Smooth muscle cell (in vitro differentiated cells): ENCODE measurements around the gene RAP2C. TPM values are rescaled to one million over a fixed set of nuclear protein-coding genes. Genes with fewer than 3 reads are reported as not detected.
A peak's percentile ranks its signal among the peaks of the same experiment; 100 is the strongest.

Experiments used
- DNase-seq: peaks from one replicate; lab custom pipeline; 2025; ENCODE audit not compliant: unreplicated experiment; lab: John Stamatoyannopoulos, UW
- H2AFZ ChIP-seq: fragments of 200-600 bp; sonication (generic); 2 replicates; pipeline ENCODE4 v1.6.0; 2016; ENCODE audit warnings: antibody characterized with exemption, low read depth, mild to moderate bottlenecking
- H3F3A ChIP-seq: fragments of 200-600 bp; sonication (generic); 2 replicates; pipeline ENCODE4 v1.6.0; 2017; ENCODE audit warnings: antibody characterized with exemption, low read depth
- H3K27ac ChIP-seq: fragments of 200-600 bp; sonication (generic); 2 replicates; pipeline ENCODE4 v1.5.1; 2016; ENCODE audit warnings: low read depth, mild to moderate bottlenecking
- H3K27me3 ChIP-seq: fragments of 200-600 bp; sonication (generic); 2 replicates; pipeline ENCODE4 v1.6.1; 2016; ENCODE audit warnings: low read depth, mild to moderate bottlenecking
- H3K36me3 ChIP-seq: fragments of 200-600 bp; sonication (generic); 2 replicates; pipeline ENCODE4 v1.5.1; 2016; ENCODE audit warnings: low read depth
- H3K4me1 ChIP-seq: fragments of 200-600 bp; sonication (generic); 2 replicates; pipeline ENCODE4 v1.5.1; 2016; ENCODE audit warnings: low read depth
- H3K4me2 ChIP-seq: fragments of 200-600 bp; sonication (generic); 2 replicates; pipeline ENCODE4 v1.6.0; 2016; ENCODE audit warnings: mild to moderate bottlenecking
- H3K4me3 ChIP-seq: fragments of 200-600 bp; sonication (generic); 2 replicates; pipeline ENCODE4 v1.5.1; 2016; ENCODE audit warnings: mild to moderate bottlenecking
- H3K79me2 ChIP-seq: fragments of 200-600 bp; sonication (generic); 2 replicates; pipeline ENCODE4 v1.6.0; 2016; ENCODE audit warnings: low read depth, mild to moderate bottlenecking
- H3K9ac ChIP-seq: fragments of 200-600 bp; sonication (generic); 2 replicates; pipeline ENCODE4 v1.6.0; 2016; ENCODE audit warnings: low read depth
- H3K9me3 ChIP-seq: fragments of 200-600 bp; sonication (generic); replicated peaks from 2 replicates; pipeline ENCODE4 v1.5.1; 2016; ENCODE audit warnings: low read depth
- H4K20me1 ChIP-seq: fragments of 200-600 bp; sonication (generic); 2 replicates; pipeline ENCODE4 v1.6.0; 2016; ENCODE audit warnings: low read depth
- WGBS: methylation state at CpG from one replicate; pipeline ENCODE4 v1.1.7; 2016; ENCODE audit warnings: low lambda C conversion rate; 5-methylcytosine and 5-hydroxymethylcytosine counted together
- polyA plus RNA-seq: library from polyadenylated mRNA; unstranded; fragments of >200 nt; fragmentation: Nextera tagmentation; extraction: Ambion mirVana; gene quantifications from 2 replicates; pipeline ENCODE4 v1.2.1, GENCODE V29; 2016
- total RNA-seq: library from RNA; depleted of rRNA; stranded (reverse); fragments of >200 nt; gene quantifications from 2 replicates; pipeline ENCODE4 v1.2.3, GENCODE V29; 2014
- TF ChIP-seq, protein P1 (sequence below): fragments of 200-600 bp; sonication (generic); IDR thresholded peaks from 2 replicates; pipeline ENCODE4 v1.5.1; 2017; ENCODE audit warnings: borderline replicate concordance, mild to moderate bottlenecking, antibody characterized with exemption; ENCODE audit not compliant: insufficient read depth, poor library complexity, severe bottlenecking

The RAP2C gene
- total and polyA plus RNA-seq, 2 experiments from 2014 or later: 21.3 to 59.2 TPM

DNA sequence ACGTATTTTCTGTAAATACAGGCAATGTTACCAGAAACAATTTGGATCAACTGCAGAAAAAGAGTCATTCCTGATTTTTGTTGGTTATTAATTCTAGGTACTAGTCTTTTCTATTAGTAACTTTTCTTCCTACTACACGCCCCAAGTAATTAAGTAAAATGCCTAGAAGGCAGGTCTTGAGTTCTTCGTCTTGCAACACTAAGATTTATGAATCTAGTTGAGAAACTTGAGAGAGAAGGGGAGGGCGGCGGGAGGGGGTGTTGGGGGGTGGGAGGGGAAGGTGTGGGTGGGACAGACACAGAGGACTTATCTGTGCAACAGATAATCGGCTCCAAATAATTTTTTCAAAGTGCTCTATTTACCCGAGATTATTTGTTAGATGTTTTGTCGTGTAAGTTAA, 3.0 kb downstream of the RAP2C start:
- Histone ChIP-seq H3K4me3 (peak overlapping the region; percentile 63), H3K9me3 (no peaks in the 10 kb centered on the region), H3K4me2 (peak overlapping the region; percentile 89), H3K27ac (peak overlapping the region; percentile 95), H3F3A (no peaks in the 10 kb centered on the region), H3K79me2 (peaks cover 51% of the 10 kb centered on the region), H4K20me1 (peaks cover 46% of the 10 kb centered on the region), H3K9ac (peak overlapping the region; percentile 95), H3K4me1 (peaks cover 6% of the 10 kb centered on the region), H3K36me3 (peaks cover 8% of the 10 kb centered on the region), H3K27me3 (no peaks in the 10 kb centered on the region), H2AFZ (no peak overlapping the region)
- TF ChIP-seq, protein P1, sequence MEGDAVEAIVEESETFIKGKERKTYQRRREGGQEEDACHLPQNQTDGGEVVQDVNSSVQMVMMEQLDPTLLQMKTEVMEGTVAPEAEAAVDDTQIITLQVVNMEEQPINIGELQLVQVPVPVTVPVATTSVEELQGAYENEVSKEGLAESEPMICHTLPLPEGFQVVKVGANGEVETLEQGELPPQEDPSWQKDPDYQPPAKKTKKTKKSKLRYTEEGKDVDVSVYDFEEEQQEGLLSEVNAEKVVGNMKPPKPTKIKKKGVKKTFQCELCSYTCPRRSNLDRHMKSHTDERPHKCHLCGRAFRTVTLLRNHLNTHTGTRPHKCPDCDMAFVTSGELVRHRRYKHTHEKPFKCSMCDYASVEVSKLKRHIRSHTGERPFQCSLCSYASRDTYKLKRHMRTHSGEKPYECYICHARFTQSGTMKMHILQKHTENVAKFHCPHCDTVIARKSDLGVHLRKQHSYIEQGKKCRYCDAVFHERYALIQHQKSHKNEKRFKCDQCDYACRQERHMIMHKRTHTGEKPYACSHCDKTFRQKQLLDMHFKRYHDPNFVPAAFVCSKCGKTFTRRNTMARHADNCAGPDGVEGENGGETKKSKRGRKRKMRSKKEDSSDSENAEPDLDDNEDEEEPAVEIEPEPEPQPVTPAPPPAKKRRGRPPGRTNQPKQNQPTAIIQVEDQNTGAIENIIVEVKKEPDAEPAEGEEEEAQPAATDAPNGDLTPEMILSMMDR: no peak
- 32% methylated on average over 8 of the region's 8 CpGs for WGBS
- no peak for DNase-seq

DNA sequence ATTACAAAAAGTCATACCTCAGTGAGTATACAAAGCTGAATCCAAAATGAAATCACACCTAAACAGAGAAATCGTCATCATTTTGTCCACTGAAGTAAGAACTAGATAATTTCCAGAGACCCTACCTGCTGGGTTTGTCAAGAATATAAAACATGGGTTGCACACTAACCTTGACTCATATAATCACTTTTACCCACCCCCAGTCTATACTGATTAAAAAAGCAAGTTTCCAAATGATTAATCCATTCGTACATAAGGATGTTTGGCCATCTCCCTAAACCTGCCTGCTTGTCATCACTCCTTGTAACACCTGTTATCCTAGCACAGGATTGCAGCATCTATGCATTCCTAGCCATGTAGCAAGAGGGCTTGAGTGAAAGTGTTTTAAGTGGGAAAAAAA, 4.7 kb downstream of the RAP2C start:
- no peak overlapping the region for H2AFZ ChIP-seq
- H3K9me3 ChIP-seq: no peaks in the 10 kb centered on the region
- DNase-seq: no peak
- peaks cover 8% of the 10 kb centered on the region for H3K36me3 ChIP-seq
- H3K79me2 ChIP-seq: peaks cover 51% of the 10 kb centered on the region
- no peaks in the 10 kb centered on the region for H3F3A ChIP-seq
- H3K27ac ChIP-seq: no peak overlapping the region
- no peaks in the 10 kb centered on the region for H3K27me3 ChIP-seq
- H3K4me2 ChIP-seq: peak overlapping the region; percentile 89
- WGBS: 79% methylated on average over 2 of the region's 2 CpGs
- peaks cover 57% of the 10 kb centered on the region for H4K20me1 ChIP-seq
- no peak overlapping the region for H3K9ac ChIP-seq
- peak overlapping the region; percentile 63 for H3K4me3 ChIP-seq
- TF ChIP-seq, protein P1: no peak
- peaks cover 6% of the 10 kb centered on the region for H3K4me1 ChIP-seq

GRCh38 chrX:132209527-132209926, 9.7 kb downstream of the RAP2C start:
- Histone ChIP-seq H3K27me3 (no peaks in the 10 kb centered on the region), H3K27ac (no peak overlapping the region), H3K9ac (no peak overlapping the region), H3K4me2 (no peak overlapping the region), H3K79me2 (peaks cover 50% of the 10 kb centered on the region), H3K36me3 (peaks cover 15% of the 10 kb centered on the region), H3K4me1 (no peaks in the 10 kb centered on the region), H4K20me1 (peaks cover 70% of the 10 kb centered on the region), H3K9me3 (no peaks in the 10 kb centered on the region), H3K4me3 (no peak overlapping the region), H2AFZ (no peak overlapping the region), H3F3A (no peaks in the 10 kb centered on the region)
- TF ChIP-seq, protein P1: no peak
- DNase-seq: no peak

DNA sequence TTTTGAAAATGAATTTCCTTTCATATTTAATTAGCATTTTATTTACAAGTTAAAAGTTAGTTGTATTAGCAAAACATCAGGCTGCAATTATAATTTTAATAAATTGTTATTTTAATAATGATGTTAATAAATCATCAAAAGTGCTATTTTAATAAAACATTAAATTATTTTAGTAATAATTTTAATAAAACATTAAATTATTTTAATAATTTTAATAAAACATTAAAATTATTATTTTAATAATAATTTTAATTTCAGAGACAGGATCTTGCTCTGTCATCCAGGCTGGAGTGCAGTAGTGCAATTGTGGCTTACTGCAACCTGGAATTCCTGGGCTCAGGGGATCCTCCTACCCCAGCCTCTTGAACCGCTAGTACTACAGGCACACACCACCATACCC, 10.8 kb downstream of the RAP2C start:
- H3K79me2 ChIP-seq: peaks cover 39% of the 10 kb centered on the region
- H3K9ac ChIP-seq: no peak overlapping the region
- no peaks in the 10 kb centered on the region for H3K4me1 ChIP-seq
- peaks cover 15% of the 10 kb centered on the region for H3K36me3 ChIP-seq
- H3K4me3 ChIP-seq: no peak overlapping the region
- H4K20me1 ChIP-seq: peaks cover 62% of the 10 kb centered on the region
- H3K27ac ChIP-seq: no peak overlapping the region
- peak overlapping the region; percentile 3 for H3K4me2 ChIP-seq
- H3K27me3 ChIP-seq: no peaks in the 10 kb centered on the region
- H3F3A ChIP-seq: no peaks in the 10 kb centered on the region
- no peak overlapping the region for H2AFZ ChIP-seq
- TF ChIP-seq, protein P1: no peak
- DNase-seq: no peak
- WGBS: 78% methylated on average over 1 of the region's 1 CpG
- no peaks in the 10 kb centered on the region for H3K9me3 ChIP-seq
